ENCODE data around the gene NHP2. TPM values are rescaled to one million over a fixed set of nuclear protein-coding genes. Genes with fewer than 3 reads are reported as not detected.

The NHP2 gene
- total RNA-seq, 1 experiment from 2014 or later = 413 TPM

- peak; percentile 15 for DNase-seq (ENCODE audit: low spot score)
Measured at GRCh38 chr5:178114325-178115135, 39.2 kb downstream of the NHP2 start.

- DNase-seq (ENCODE audit: low spot score) = no peak
Measured at GRCh38 chr5:178113841-178114324, 39.8 kb downstream of the NHP2 start.

- peak; percentile 41 for DNase-seq (ENCODE audit: low spot score)
Measured at GRCh38 chr5:178113141-178113787, 40.4 kb downstream of the NHP2 start, which contains the start of gene N4BP3. Gene N4BP3, plus strand, starts transcription at chr5:178113532. Its CDS starts 6,052 bp downstream, at chr5:178119584.

GRCh38 chr5:178112545-178112944, 41.1 kb downstream of the NHP2 start:
- DNase-seq (ENCODE audit: low spot score) = no peak

- no peak for DNase-seq (ENCODE audit: low spot score)
Measured at GRCh38 chr5:178111925-178112324, 41.8 kb downstream of the NHP2 start.

- DNase-seq (ENCODE audit: low spot score) = no peak
Measured at GRCh38 chr5:178110511-178110910, 43.2 kb downstream of the NHP2 start.

GRCh38 chr5:178108966-178109365, 44.7 kb downstream of the NHP2 start:
- DNase-seq (ENCODE audit: low spot score) = peak; percentile 33

- no peak for DNase-seq (ENCODE audit: low spot score)
Measured at GRCh38 chr5:178108446-178108845, 45.2 kb downstream of the NHP2 start.

- peak; percentile 17 for DNase-seq (ENCODE audit: low spot score)
Measured at GRCh38 chr5:178107756-178108310, 45.9 kb downstream of the NHP2 start.

- no peak for DNase-seq (ENCODE audit: low spot score)
Measured at GRCh38 chr5:178106556-178107239, 47.0 kb downstream of the NHP2 start.

- DNase-seq (ENCODE audit: low spot score) = no peak
Measured at GRCh38 chr5:178106086-178106485, 47.6 kb downstream of the NHP2 start.

GRCh38 chr5:178104492-178104891, 49.2 kb downstream of the NHP2 start:
- peak; percentile 40 for DNase-seq (ENCODE audit: low spot score)

GRCh38 chr5:178103612-178104011, 50.1 kb downstream of the NHP2 start:
- DNase-seq (ENCODE audit: low spot score) = no peak

Other genes starting within 250 kb of the NHP2 start
- not detected in 2 replicates for gene PROP1, start 157.6 kb downstream of the NHP2 start, total RNA-seq (2014; rRNA removed; shearing (Covaris generic))
- 0.39 and 0.81 TPM in 2 replicates for gene N4BP3, start 40.4 kb downstream of the NHP2 start, total RNA-seq (2014; rRNA removed; shearing (Covaris generic))
- 42.0 and 50.0 TPM in 2 replicates for gene RMND5B, start 22.9 kb downstream of the NHP2 start, total RNA-seq (2014; rRNA removed; shearing (Covaris generic))
- not detected in 2 replicates for gene GMCL2, start 33.5 kb upstream of the NHP2 start, total RNA-seq (2014; rRNA removed; shearing (Covaris generic))
- gene HNRNPAB, start 50.6 kb upstream of the NHP2 start, total RNA-seq (2014; rRNA removed; shearing (Covaris generic)) = 212 and 225 TPM in 2 replicates
- 46.0 and 59.0 TPM in 2 replicates for gene PHYKPL, start 78.9 kb upstream of the NHP2 start, total RNA-seq (2014; rRNA removed; shearing (Covaris generic))

Measured in HT-29 (cell line).